HepG2 (cell line): ENCODE measurements around the gene NT5DC1. TPM values are rescaled to one million over a fixed set of nuclear protein-coding genes. Genes with fewer than 3 reads are reported as not detected.

Experiments used
- ATF7 ChIP-seq, 2 experiments: fragments of 450-650 bp in 1 of 2; sonication (generic) in 1 of 2; formaldehyde crosslinking in 1 of 2; IDR thresholded peaks; 2 replicates each; pipeline versions ENCODE4 v1.4.0 to v1.6.1; 2016 to 2020; ENCODE audit warnings: antibody characterized with exemption in 1 of 2, mild to moderate bottlenecking in 1 of 2, missing genetic modification reagents in 1 of 2
- HDAC1 ChIP-seq: sonication (generic); formaldehyde crosslinking; IDR thresholded peaks from 2 replicates; pipeline ENCODE4 v1.5.1; 2020; ENCODE audit warnings: mild to moderate bottlenecking, missing genetic modification reagents
- HDAC6 ChIP-seq: fragments of 200-600 bp; sonication (generic); IDR thresholded peaks from 2 replicates; pipeline ENCODE4 v1.7.0; 2017; ENCODE audit warnings: mild to moderate bottlenecking, antibody characterized with exemption, low read length, low read depth
- KLF15 ChIP-seq: sonication (generic); formaldehyde crosslinking; IDR thresholded peaks from 2 replicates; pipeline ENCODE4 v1.8.1; 2023; ENCODE audit warnings: borderline replicate concordance, mild to moderate bottlenecking, inconsistent platforms, missing genetic modification reagents, mixed read lengths
- KLF9 ChIP-seq: IDR thresholded peaks from 2 replicates; pipeline ENCODE4 v1.6.1; 2016; ENCODE audit warnings: low read depth
- NRL ChIP-seq: sonication (generic); formaldehyde crosslinking; IDR thresholded peaks from 2 replicates; pipeline ENCODE4 v1.5.0; 2020; ENCODE audit warnings: missing genetic modification reagents, mild to moderate bottlenecking, moderate library complexity, borderline replicate concordance
- PHB2 ChIP-seq: fragments of 450-650 bp; IDR thresholded peaks from 2 replicates; pipeline ENCODE4 v1.6.1; 2018; ENCODE audit not compliant: partially characterized antibody
- TOPORS ChIP-seq: sonication (generic); formaldehyde crosslinking; IDR thresholded peaks from 2 replicates; pipeline ENCODE4 v1.8.0; 2023; ENCODE audit warnings: mild to moderate bottlenecking, missing genetic modification reagents
- ZEB1 ChIP-seq: IDR thresholded peaks from 2 replicates; pipeline ENCODE4 v1.6.1; 2012; ENCODE audit warnings: mild to moderate bottlenecking, low read depth, inconsistent platforms; ENCODE audit not compliant: insufficient replicate concordance
- ZFP36 ChIP-seq: fragments of 150-350 bp; IDR thresholded peaks from 2 replicates; pipeline ENCODE4 v1.6.1; 2018; ENCODE audit warnings: borderline replicate concordance, low read length, low read depth; ENCODE audit not compliant: partially characterized antibody
- ZNF224 ChIP-seq: sonication (generic); formaldehyde crosslinking; IDR thresholded peaks from 2 replicates; pipeline ENCODE4 v1.5.0; 2020; ENCODE audit warnings: mild to moderate bottlenecking, missing genetic modification reagents
- ZNF432 ChIP-seq: sonication (generic); formaldehyde crosslinking; IDR thresholded peaks from 2 replicates; pipeline ENCODE4 v1.5.0; 2020; ENCODE audit warnings: missing genetic modification reagents, mild to moderate bottlenecking, borderline replicate concordance
- ZNF496 ChIP-seq: sonication (generic); formaldehyde crosslinking; IDR thresholded peaks from 2 replicates; pipeline ENCODE4 v1.8.1; 2023; ENCODE audit warnings: mild to moderate bottlenecking, moderate library complexity, missing genetic modification reagents; ENCODE audit not compliant: insufficient replicate concordance
- ZNF777 ChIP-seq: sonication (generic); formaldehyde crosslinking; IDR thresholded peaks from 2 replicates; pipeline ENCODE4 v1.4.0; 2020; ENCODE audit warnings: missing genetic modification reagents
- ZNF839 ChIP-seq: sonication (generic); formaldehyde crosslinking; IDR thresholded peaks from 2 replicates; pipeline ENCODE4 v1.4.0; 2020; ENCODE audit warnings: missing genetic modification reagents, mild to moderate bottlenecking, borderline replicate concordance
- ZNF878 ChIP-seq: sonication (generic); formaldehyde crosslinking; IDR thresholded peaks from 2 replicates; pipeline ENCODE4 v1.8.1; 2023; ENCODE audit warnings: mild to moderate bottlenecking, missing genetic modification reagents, moderate library complexity
- polyA plus RNA-seq, 8 experiments: library from polyadenylated mRNA; depleted of rRNA in 3 of 8; stranded (reverse) in 7 of 8; unstranded in 1 of 8; fragments of >200 nt; fragmentation: Illumina TruSeq in 4 of 8; extraction: Trizol in 4 of 8; gene quantifications; 2 replicates each; pipeline versions ENCODE4 v1.2.1 to v1.2.3, GENCODE V29; 2011 to 2016; ENCODE audit warnings: low read depth in 4 of 8, missing spikeins in 1 of 8, mixed read lengths in 1 of 8; ENCODE audit not compliant: insufficient read depth in 1 of 8
- total RNA-seq, 5 experiments: library from RNA; depleted of rRNA; stranded (reverse); fragments of >200 nt; fragmentation: Illumina TruSeq; extraction: Trizol; gene quantifications; 2 replicates each; pipeline ENCODE4 v1.2.3, GENCODE V29; 2016; ENCODE audit warnings: low read depth in 1 of 5
- TF ChIP-seq, protein P1 (sequence below): sonication (generic); formaldehyde crosslinking; IDR thresholded peaks from 2 replicates; pipeline ENCODE4 v1.4.0; 2020; ENCODE audit warnings: missing genetic modification reagents, borderline replicate concordance
- TF ChIP-seq, protein P2 (sequence below): sonication (generic); formaldehyde crosslinking; IDR thresholded peaks from 2 replicates; pipeline ENCODE4 v1.5.0; 2020; ENCODE audit warnings: missing genetic modification reagents
- TF ChIP-seq, protein P3 (sequence below): sonication (generic); formaldehyde crosslinking; IDR thresholded peaks from 2 replicates; pipeline ENCODE4 v1.8.1; 2022; ENCODE audit warnings: mild to moderate bottlenecking, missing genetic modification reagents
- TF ChIP-seq, protein P4 (sequence below): sonication (generic); formaldehyde crosslinking; IDR thresholded peaks from 2 replicates; pipeline ENCODE4 v1.4.0; 2020; ENCODE audit warnings: missing genetic modification reagents
- TF ChIP-seq, protein P5 (sequence below): sonication (generic); formaldehyde crosslinking; IDR thresholded peaks from 2 replicates; pipeline ENCODE4 v1.5.1; 2020; ENCODE audit warnings: missing genetic modification reagents, mild to moderate bottlenecking, borderline replicate concordance
- TF ChIP-seq, protein P6 (sequence below): sonication (generic); formaldehyde crosslinking; IDR thresholded peaks from 2 replicates; pipeline ENCODE4 v1.5.0; 2020; ENCODE audit warnings: missing genetic modification reagents, mild to moderate bottlenecking, borderline replicate concordance

The NT5DC1 gene
- total and polyA plus RNA-seq, 2 of the 13 experiments (the other 11 are each of a cell fraction or from before 2014, with no cell fraction given), result 27.0 to 56.1 TPM

DNA sequence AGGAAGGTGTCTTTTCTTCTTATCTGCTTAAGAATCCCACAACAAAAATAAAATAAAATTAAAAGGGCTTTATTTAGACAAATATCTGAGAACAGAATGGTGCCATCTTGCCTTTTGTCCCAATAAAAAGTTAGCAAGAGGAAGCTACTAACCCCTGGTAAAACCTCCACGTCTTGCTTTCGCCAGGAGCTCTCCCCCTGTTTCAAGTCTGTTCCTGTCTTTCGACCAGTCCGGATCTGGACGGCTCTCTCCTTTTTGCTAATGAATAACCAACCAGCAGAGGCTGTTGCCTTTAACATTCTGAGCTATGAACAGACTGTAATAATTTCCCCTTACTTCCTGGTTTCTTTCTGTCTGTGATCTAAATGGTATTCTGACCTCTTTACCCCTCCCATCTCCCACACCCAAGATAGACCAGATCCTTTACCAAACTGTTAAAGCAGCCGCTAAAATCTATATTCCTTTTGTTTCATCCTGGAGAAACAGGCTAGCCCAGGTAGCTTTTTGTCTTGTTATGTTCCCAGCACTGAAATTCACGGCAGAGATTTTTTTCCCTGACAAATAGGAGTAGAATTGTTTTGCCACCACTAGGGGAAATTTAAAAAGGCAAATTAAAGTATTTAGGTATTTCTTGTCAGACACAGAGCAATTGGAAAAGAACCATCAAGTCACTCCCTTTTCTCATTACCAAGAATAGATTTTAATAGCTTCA is 39.9 kb upstream of the NT5DC1 start, which contains the start of gene FRK (continued):
- TF ChIP-seq, protein P1, sequence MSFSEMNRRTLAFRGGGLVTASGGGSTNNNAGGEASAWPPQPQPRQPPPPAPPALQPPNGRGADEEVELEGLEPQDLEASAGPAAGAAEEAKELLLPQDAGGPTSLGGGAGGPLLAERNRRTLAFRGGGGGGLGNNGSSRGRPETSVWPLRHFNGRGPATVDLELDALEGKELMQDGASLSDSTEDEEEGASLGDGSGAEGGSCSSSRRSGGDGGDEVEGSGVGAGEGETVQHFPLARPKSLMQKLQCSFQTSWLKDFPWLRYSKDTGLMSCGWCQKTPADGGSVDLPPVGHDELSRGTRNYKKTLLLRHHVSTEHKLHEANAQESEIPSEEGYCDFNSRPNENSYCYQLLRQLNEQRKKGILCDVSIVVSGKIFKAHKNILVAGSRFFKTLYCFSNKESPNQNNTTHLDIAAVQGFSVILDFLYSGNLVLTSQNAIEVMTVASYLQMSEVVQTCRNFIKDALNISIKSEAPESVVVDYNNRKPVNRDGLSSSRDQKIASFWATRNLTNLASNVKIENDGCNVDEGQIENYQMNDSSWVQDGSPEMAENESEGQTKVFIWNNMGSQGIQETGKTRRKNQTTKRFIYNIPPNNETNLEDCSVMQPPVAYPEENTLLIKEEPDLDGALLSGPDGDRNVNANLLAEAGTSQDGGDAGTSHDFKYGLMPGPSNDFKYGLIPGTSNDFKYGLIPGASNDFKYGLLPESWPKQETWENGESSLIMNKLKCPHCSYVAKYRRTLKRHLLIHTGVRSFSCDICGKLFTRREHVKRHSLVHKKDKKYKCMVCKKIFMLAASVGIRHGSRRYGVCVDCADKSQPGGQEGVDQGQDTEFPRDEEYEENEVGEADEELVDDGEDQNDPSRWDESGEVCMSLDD (CRISPR knock-in tag), result no peak
- TF ChIP-seq HDAC6, result no peak
- TF ChIP-seq ZNF777, result peak; percentile 53; the same call in 1 of the 2 replicates
- no peak for TF ChIP-seq ZNF224 (CRISPR knock-in tag)
- TF ChIP-seq, protein P2, sequence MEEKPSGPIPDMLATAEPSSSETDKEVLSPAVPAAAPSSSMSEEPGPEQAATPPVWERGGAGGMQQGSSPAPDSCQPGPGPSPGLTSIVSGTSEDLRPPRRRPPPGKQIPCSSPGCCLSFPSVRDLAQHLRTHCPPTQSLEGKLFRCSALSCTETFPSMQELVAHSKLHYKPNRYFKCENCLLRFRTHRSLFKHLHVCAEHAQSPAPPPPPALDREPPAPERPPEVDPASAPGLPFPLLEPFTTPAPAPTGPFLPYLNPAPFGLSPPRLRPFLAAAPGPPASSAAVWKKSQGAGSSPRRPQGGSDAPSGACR, result no peak
- TF ChIP-seq ZNF839 (CRISPR knock-in tag), result no peak
- no peak for TF ChIP-seq KLF15 (CRISPR knock-in tag)
- TF ChIP-seq, protein P3, sequence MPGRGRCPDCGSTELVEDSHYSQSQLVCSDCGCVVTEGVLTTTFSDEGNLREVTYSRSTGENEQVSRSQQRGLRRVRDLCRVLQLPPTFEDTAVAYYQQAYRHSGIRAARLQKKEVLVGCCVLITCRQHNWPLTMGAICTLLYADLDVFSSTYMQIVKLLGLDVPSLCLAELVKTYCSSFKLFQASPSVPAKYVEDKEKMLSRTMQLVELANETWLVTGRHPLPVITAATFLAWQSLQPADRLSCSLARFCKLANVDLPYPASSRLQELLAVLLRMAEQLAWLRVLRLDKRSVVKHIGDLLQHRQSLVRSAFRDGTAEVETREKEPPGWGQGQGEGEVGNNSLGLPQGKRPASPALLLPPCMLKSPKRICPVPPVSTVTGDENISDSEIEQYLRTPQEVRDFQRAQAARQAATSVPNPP (CRISPR knock-in tag), result no peak
- no peak for TF ChIP-seq ZFP36
- TF ChIP-seq ZNF878, result no peak
- no peak for TF ChIP-seq NRL (CRISPR knock-in tag)
- no peak for TF ChIP-seq ZNF496 (CRISPR knock-in tag)
- no peak for TF ChIP-seq KLF9 (CRISPR knock-in tag)
- TF ChIP-seq ZEB1, result peak; percentile 30
- no peak for TF ChIP-seq PHB2
- TF ChIP-seq HDAC1 (CRISPR knock-in tag), result peak; percentile 44; the same call in 1 of the 2 replicates
- TF ChIP-seq ZNF432 (CRISPR knock-in tag), result no peak
- TF ChIP-seq, protein P4, sequence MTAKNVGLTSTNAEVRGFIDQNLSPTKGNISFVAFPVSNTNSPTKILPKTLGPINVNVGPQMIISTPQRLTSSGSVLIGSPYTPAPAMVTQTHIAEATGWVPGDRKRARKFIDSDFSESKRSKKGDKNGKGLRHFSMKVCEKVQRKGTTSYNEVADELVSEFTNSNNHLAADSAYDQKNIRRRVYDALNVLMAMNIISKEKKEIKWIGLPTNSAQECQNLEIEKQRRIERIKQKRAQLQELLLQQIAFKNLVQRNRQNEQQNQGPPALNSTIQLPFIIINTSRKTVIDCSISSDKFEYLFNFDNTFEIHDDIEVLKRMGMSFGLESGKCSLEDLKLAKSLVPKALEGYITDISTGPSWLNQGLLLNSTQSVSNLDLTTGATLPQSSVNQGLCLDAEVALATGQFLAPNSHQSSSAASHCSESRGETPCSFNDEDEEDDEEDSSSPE (CRISPR knock-in tag), result no peak
- no peak for TF ChIP-seq TOPORS (CRISPR knock-in tag)
- TF ChIP-seq, protein P5, sequence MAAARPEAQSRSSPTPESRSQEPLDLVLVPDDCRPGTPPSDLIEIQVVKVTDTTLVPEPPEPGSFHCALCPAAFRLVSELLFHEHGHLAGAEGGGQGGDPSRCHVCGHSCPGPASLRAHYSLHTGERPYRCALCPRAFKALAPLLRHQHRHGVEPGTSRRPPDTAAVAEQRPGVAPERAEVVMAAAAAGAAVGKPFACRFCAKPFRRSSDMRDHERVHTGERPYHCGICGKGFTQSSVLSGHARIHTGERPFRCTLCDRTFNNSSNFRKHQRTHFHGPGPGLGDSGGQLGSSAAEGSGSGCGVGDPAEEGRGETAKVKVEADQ (CRISPR knock-in tag), result no peak
- TF ChIP-seq, protein P6, sequence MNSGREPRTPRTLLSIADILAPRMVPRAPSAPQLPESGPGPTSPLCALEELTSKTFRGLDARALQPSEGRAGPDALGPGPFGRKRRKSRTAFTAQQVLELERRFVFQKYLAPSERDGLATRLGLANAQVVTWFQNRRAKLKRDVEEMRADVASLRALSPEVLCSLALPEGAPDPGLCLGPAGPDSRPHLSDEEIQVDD, result no peak
- no peak for TF ChIP-seq ATF7 (IDR thresholded peaks at IDR 0.05)
- no peak for TF ChIP-seq ATF7 (CRISPR knock-in tag; IDR thresholded peaks at IDR 0.05)
